ENCODE measurements around the gene PERM1.
A peak's percentile ranks its signal among the peaks of the same experiment; 100 is the strongest.
"Not testable (repeated sequence)": the region's sequence is repeated elsewhere in the genome, so short reads cannot be mapped to it uniquely, and the experiment has no call there.

PERM1 gene

DNA sequence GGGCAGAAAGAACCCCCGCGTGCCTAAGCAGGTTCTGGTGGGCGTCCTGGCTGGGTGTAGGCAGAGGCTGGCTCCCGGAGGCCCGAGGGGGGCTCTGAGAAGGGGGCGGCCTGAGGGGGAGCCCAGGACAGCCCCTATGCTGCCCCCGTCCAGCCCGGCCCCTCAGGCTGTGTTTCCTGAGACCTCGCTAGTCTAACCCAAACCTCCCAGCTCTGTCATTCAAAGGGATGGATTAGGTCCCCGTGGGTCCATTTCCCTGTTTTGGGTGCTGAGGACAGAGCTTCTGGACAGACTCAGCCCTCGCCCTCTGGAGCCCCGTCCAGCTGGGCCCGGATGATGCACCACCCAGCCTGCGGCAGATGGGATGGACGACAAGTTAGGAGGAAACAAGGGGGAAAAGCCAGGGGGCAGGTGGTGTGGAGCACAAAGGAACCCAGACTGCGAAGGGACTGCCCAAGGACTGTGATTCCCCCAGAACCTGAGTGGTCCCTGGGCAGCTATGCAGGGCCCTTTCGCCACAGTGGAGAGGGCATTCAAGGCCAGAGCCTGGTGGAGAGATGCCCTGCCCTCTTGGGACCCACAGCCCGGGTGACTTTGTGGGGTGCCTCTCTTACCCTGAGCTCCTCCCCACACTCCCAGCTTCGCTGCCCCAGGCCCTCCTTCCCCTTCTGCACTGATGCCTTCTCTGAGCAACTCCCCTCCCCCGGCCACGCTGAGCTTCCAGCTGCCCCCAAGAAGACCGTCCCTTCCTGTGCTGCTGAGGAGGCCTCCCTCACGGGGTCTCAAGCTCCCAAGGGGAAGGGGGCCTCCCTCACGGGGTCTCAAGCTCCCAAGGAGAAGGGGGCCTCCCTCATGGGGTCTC, 15.2 kb upstream of the PERM1 start:
- no peak for DNase-seq

DNA sequence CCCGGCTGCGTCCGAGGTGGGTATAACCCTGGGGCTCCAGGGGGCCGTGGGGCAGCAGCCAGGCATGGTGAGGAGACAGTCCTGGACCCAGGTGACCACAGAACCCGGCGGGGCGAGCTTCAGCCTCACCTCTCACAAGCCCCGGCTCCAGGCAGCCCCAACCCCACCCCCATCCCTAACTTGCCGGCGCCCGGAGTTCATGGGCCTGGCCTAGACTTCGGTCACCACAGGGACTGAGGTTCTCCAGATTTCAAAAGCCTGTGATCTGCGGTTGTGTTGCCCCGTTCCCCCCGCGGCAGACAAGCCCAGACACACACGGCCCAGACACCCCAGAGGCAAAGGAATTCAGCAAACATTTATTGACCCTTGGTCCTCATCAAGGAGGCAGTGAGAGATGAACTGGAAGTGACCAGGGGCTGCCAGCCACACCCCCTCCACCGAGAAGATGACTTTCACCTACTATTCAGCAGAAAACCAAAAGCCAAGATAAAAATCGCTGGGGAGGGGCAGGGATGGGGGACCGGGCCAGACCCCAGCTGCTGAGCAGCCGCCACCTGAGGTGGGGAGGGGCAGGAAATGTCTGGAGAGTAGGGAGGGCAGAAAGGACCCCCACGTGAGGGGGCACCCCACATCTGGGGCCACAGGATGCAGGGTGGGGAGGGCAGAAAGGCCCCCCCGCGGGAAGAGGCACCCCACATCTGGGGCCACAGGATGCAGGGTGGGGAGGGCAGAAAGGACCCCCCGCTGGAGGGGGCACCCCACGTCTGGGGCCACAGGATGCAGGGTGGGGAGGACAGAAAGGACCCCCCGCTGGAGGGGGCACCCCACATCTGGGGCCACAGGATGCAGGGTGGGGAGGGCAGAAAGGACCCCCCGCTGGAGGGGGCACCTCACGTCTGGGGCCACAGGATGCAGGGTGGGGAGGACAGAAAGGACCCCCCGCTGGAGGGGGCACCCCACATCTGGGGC, 14.1 kb upstream of the PERM1 start:
- DNase-seq, result no peak

DNA sequence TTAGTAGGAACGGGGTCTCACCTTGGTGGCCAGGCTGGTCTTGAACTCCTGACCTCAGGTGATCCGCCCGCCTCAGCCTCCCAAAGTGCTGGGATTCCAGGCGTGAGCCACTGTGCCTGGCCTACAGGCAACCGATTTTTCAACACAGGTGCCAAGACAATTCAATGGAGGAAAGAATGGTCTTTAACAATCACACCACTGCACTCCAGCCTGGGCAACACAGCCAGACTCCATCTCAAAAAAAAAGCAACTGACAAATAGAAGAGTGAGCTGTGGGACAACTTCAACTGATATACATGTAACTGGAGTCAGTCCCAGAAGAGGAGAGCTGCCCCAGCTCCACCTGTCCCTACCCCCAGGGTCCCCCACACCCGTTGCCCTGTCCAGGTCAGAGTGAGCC, 12.7 kb upstream of the PERM1 start:
- not testable (repeated sequence) for DNase-seq

DNA sequence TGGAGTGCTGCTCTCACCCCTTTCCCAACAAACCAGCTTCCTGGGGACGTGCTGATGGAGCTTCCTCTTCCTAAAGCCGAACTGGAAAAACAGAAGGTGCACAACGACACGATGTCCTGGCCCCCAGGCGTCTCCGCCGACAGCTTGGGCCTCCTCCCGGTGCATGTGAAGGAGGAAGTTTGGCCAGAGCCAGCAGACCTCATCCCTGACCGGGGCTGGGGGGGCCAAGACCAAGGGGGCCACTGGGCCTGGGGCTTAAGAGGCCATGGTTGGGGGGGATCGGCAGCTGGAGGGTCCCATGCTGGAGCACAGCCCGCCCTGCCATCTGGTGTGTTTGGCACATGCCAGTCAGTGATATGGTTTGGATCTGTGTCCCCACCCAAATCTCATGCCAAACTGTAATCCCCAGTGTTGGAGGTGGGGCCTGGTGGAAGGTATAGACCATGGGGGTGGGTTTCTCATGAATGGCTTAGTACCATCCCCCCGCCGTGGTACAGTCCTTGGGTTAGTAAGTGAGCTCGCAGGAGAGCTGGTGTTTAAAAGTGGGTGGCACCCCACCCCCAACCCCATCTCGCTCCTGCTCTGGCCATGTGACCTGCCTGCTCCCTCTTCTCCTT, 11.6 kb upstream of the PERM1 start:
- DNase-seq, result no peak

GRCh38 chr1:992362-992761, 10.5 kb upstream of the PERM1 start:
- DNase-seq, result no peak

DNA sequence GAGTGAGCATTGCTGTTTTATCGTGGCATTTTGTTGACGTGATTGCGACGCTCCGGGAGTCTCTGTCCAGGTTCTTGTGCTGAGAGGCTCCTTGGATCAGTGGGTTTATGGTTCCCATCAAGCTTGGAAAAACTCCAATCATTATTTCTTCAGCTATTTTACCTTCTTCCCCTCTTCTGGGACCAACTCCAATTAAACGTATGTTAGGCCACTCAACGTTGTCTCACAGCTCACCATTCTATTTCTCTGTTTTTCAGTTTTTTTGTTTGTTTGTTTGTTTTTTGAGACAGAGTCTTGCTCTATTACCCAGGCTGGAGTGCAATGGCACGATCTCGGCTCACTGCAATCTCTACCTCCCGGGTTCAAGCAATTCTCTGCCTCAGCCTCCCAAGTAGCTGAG, 10.0 kb upstream of the PERM1 start:
- no peak for DNase-seq

DNA sequence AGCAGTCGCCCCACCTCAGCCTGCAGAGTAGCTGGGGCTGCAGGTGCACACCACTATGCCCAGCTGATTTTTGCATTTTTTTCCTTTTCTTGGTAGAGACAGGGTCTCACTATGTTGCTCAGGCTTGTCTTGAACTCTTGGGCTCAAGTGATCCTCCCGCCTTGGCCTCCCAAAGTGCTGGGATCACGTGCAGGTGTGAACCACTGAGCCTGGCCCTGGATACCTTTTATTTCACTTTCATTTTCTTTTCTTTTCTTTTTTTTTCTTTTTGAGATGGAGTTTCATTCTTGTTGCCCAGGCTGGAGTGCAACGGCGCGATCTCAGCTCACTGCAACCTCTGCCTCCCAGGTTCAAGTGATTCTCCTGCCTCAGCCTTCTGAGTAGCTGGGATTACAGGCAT, 9.4 kb upstream of the PERM1 start:
- DNase-seq, result not testable (repeated sequence)

DNA sequence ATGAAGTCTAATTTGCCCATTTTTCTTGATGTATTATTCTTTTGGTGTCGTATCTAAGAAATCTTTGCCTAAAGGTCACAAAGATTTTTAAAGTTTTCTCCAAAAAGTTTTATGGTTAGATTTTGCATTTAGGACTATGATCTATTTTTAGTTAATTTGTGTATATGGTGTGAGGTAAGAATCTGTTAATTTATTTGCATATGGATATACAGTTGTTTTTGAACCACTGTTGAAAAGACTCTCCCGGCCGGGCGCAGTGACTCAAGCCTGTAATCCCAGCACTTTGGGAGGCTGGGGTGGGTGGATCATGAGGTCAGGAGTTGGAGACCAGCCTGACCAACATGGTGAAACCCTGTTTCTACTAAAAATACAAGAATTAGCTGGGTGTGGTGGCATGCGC, 6.2 kb upstream of the PERM1 start:
- not testable (repeated sequence) for DNase-seq

DNA sequence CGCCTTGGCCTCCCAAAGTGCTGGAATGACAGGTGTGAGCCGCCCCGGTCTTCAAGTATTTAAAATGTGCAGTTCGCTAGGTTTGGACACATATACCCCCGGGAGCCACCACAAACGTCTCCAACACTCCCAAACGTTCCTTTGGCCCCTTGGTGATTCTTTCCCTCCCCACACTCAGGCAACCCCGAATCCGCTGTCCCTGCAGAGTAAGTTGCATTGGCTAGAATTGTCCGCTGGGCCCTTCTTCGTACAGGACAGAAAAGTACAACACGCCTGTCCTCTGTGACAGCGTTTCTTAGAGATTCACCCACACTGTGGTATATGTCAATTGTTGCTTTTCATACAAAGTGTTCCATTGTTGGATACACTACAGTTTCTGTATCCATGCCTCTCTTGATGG, 3.2 kb upstream of the PERM1 start:
- no peak for DNase-seq

DNA sequence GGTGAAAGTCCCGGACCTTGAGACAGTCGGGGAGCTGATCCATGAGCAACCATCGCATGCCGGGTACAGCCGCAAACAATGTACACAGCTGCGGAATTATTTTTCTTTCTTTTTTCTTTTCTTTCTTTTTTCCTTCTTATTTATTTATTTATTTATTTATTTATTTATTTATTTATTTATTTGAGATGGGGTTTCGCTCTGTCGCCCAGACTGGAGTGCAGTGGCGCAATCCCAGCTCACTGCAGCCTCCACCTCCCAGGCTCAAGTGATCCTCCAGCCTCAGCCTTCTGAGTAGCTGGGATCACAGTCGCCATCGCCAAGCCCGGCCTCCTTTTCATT, 2.6 kb upstream of the PERM1 start:
- no peak for DNase-seq

DNA sequence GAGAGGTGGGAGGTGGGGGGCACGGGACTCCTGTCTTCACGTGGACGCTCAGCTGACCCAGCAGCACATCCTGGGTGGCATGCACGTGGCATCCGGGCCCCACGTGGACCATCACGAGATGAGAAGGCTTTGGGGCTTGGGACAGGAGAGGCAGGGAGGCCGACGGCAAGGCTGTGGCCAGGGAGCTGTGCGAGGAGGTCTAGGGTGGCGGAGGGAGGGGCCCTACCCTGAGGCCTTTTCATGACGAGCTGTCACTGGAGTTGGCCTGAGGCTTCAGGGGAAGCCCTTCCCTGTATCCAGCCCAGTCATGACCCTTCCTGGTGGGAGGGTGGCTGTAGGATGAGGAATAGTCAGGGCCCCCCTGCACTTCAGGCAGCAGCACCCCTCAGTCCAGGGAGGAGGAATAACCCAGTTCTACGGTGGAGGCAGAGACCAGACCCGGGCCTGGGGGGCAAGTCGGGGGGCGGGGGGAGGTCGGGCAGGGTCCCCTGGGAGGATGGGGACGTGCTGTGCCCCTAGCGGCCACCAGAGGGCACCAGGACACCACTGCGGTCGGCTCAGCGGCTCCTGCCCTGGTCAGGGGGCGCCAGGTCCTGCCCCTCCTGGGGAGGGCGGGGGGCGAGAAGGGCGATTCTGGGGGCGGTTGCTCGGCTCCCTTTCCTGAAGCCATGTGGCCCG, 2.0 kb upstream of the PERM1 start:
- peak; percentile 60 for DNase-seq

GRCh38 chr1:982765-983436, 1.0 kb upstream of the PERM1 start:
- no peak for DNase-seq

DNA sequence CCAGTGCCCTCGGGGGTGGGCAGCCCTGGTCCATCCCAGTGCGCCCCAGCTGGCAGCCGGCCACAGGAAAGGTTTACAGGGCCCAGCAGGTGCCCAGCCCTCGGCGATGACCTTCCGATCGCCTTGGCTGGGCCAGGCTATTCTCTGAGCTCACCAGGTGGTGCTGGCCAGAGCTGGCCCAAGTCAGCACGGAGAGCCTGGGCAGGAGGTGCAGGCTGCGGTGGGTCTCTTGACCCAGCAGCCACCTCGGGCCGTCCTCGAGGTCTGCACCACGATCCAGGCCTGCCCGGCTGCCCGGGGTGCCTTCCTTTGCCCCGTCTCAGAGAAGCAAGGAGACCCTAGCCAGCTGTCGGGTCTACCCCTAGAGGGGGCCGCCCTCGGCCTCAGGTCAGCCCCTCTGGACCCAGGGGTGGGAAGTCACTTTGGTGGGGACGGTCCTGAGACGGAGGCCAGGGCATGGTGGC, 370 bp downstream of the PERM1 start:
- DNase-seq, result no peak

GRCh38 chr1:980602-981395, 1.1 kb downstream of the PERM1 start:
- DNase-seq, result no peak

GRCh38 chr1:980137-980571, 1.7 kb downstream of the PERM1 start:
- no peak for DNase-seq

DNA sequence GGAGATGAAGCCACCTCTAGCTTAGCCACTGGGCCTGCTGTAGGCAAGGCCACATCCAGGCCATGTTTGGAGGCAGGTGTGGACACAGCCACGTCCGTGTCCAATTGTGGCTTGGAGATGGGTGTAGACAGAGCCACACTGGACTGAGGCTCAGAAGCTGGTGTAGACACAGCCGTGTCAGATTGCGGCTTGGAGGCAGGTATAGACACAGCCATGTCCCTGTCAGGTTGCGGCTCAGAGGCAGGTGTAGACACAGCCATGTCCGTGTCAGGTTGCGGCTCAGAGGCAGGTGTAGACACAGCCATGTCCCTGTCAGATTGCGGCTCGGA, 2.2 kb downstream of the PERM1 start:
- no peak for DNase-seq

DNA sequence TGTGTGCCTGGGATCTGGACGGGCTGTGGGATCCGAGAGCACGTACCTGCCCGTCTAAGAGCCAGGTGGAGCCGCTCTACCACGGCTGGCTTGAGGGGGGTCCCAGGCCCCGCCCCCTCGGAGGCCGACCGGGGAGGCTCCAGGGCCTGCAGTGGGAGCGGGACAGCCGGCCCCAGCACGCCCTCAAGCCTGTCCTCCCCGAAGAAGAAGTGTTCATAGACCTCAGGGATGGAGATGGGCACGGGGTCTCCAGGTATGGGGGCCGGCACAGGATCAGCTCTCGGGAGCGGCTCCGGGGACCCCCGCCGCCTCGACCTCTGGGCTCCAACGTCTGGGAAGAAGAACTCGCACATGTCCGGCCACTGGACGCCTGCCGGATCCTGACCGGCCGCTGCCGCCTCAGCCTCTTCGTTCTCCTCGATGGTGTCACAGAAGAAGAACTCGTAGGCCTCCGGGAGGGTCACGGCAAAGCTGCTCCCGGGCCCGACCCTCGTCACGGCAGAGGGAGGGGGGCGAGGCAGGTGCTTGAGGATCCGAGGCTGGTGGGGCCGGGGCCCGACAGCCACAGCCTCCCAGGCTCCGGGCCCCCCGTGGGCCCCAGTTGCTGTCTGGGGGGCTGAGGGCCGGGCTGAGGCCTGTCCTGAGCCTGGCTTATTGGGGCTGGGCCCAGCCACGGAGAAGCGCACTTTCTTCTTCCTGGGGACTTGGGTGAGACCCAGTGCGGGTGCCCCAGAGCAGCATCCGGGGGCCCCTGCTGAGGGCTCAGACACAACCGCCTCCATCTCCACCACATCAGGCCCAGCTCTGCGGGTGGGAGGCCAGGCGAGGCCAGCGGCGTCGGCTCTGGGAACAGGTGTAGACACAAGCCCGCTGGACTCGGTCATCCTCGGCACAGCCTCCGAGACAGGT, 2.8 kb downstream of the PERM1 start:
- DNase-seq, result no peak

GRCh38 chr1:978069-978834, 3.6 kb downstream of the PERM1 start:
- no peak for DNase-seq

DNA sequence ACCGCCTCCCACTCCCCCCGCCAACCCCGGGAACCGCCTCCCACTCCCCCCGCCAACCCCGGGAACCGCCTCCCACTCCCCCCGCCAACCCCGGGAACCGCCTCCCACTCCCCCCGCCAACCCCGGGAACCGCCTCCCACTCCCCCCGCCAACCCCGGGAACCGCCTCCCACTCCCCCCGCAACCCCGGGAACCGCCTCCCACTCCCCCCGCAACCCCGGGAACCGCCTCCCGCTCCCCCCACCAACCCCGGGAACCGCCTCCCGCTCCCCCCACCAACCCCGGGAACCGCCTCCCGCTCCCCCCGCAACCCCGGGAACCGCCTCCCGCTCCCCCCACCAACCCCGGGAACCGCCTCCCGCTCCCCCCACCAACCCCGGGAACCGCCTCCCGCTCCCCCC, 5.1 kb downstream of the PERM1 start:
- DNase-seq, result not testable (repeated sequence)

All from CD4-positive, alpha-beta T cell treated with Interleukin-10 for 1 hour (primary cell).